HCT116 (cell line): ENCODE data around the gene ADGRD1. TPM values are rescaled to one million over a fixed set of nuclear protein-coding genes. Genes with fewer than 3 reads are reported as not detected.
"Not testable (repeated sequence)": the region's sequence is repeated elsewhere in the genome, so short reads cannot be mapped to it uniquely, and the experiment has no call there.

ENCODE experiments used
- ATAC-seq: fragments of 200-7000 bp; cut with Tn5 transposase; 2 replicates; pipeline ENCODE4 v1.9.1; 2020; ENCODE audit warnings: mild to moderate bottlenecking, moderate library complexity
- BruUV-seq: library from RNA; stranded (reverse); fragments of 400-500 nt; replicated peaks from 2 replicates; lab custom pipeline; 2021; lab: Mats Ljungman, UMichigan
- CTCF ChIA-PET: fragments of 300-600 bp; sonication (Branson Sonifier 250); formaldehyde crosslinking; loops from one replicate; lab custom pipeline; 2021; ENCODE audit warnings: antibody characterized with exemption; lab: Charles Lee
- POLR2A ChIA-PET: fragments of 300-600, 350-600 bp; sonication (Branson Sonifier 250); formaldehyde crosslinking; loops from one replicate; lab custom pipeline; 2021; ENCODE audit warnings: antibody characterized with exemption; lab: Charles Lee
- RAD21 ChIA-PET, 2 experiments: fragments of 300-600 bp; sonication (Branson Sonifier 250); formaldehyde crosslinking; loops; one replicate each; lab custom pipeline; 2023; ENCODE audit warnings: low total read pairs in 2 of 2; ENCODE audit not compliant: uncharacterized antibody in 2 of 2, unreplicated experiment in 2 of 2, low non-redundant PET in 1 of 2; lab: Charles Lee
- DNase-seq: peaks from one replicate; pipeline ENCODE4 v3.0.0-alpha.2; 2010; ENCODE audit warnings: low read depth, low spot score
- H2AFZ ChIP-seq: fragments of 200-600 bp; shearing (Covaris generic), sonication (generic); 2 replicates; pipeline ENCODE4 v1.6.1; 2017; ENCODE audit warnings: low read depth, mixed run types, mixed read lengths, antibody characterized with exemption, low read length; ENCODE audit not compliant: poor library complexity, severe bottlenecking
- H3K27ac ChIP-seq: 2 replicates; pipeline ENCODE4 v1.5.1; 2012; ENCODE audit warnings: low read depth, low read length
- H3K27me3 ChIP-seq: fragments of 200-600 bp; sonication (generic); 2 replicates; pipeline ENCODE4 v1.6.1; 2016; ENCODE audit warnings: mixed run types, low read length, mixed read lengths; ENCODE audit not compliant: insufficient read depth
- H3K36me3 ChIP-seq, 2 experiments: fragments of 200-500 bp in 1 of 2; fragments of 200-600 bp in 1 of 2; sonication (Bioruptor generic) in 1 of 2; sonication (generic) in 1 of 2; 2 replicates each; pipeline versions ENCODE4 v1.5.1 to v1.6.1; 2014 to 2016; ENCODE audit warnings: low read length in 2 of 2, inconsistent platforms in 1 of 2, mixed read lengths in 1 of 2, mixed run types in 1 of 2; ENCODE audit not compliant: insufficient read depth in 2 of 2, control insufficient read depth in 1 of 2
- H3K4me1 ChIP-seq, 2 experiments: fragments of 200-600 bp in 1 of 2; sonication (generic) in 1 of 2; 2 replicates each; pipeline versions ENCODE4 v1.5.1 to v1.6.1; 2012 to 2017; ENCODE audit warnings: low read length in 2 of 2, inconsistent platforms in 1 of 2, mild to moderate bottlenecking in 1 of 2, mixed read lengths in 1 of 2, mixed run types in 1 of 2, moderate library complexity in 1 of 2; ENCODE audit not compliant: insufficient read depth in 2 of 2, control insufficient read depth in 1 of 2
- H3K4me2 ChIP-seq: fragments of 200-600 bp; sonication (generic); 2 replicates; pipeline ENCODE4 v1.6.1; 2017; ENCODE audit warnings: mixed run types, low read length, mixed read lengths
- H3K4me3 ChIP-seq, 2 experiments: fragments of 200-600 bp in 1 of 2; sonication (generic) in 1 of 2; replicated peaks in 1 of 2; 2 replicates each; pipeline ENCODE4 v1.5.1; 2011 to 2016; ENCODE audit warnings: low read length in 2 of 2, control low read depth in 1 of 2, low read depth in 1 of 2, mild to moderate bottlenecking in 1 of 2, mixed read lengths in 1 of 2, mixed run types in 1 of 2
- H3K79me2 ChIP-seq: fragments of 200-600 bp; sonication (generic); 2 replicates; pipeline ENCODE4 v1.6.1; 2017; ENCODE audit warnings: mild to moderate bottlenecking, mixed run types, low read length, moderate library complexity, mixed read lengths; ENCODE audit not compliant: insufficient read depth
- H3K9ac ChIP-seq: fragments of 200-600 bp; sonication (generic); 2 replicates; pipeline ENCODE4 v1.6.1; 2016; ENCODE audit warnings: low read length, mixed read lengths
- H3K9me2 ChIP-seq: fragments of 200-600 bp; sonication (generic), shearing (Covaris generic); 2 replicates; pipeline ENCODE4 v1.6.1; 2017; ENCODE audit warnings: mixed run types, mild to moderate bottlenecking, moderate library complexity; ENCODE audit not compliant: insufficient read depth
- H3K9me3 ChIP-seq, 2 experiments: fragments of 200-500 bp in 1 of 2; fragments of 200-600 bp in 1 of 2; sonication (Bioruptor generic) in 1 of 2; sonication (generic) in 1 of 2; 2 replicates each; pipeline ENCODE4 v1.6.1; 2014 to 2017; ENCODE audit warnings: low read length in 2 of 2, mixed read lengths in 2 of 2, inconsistent platforms in 1 of 2, low read depth in 1 of 2, mild to moderate bottlenecking in 1 of 2, mixed run types in 1 of 2, moderate library complexity in 1 of 2; ENCODE audit not compliant: control insufficient read depth in 1 of 2, insufficient read depth in 1 of 2
- H4K20me1 ChIP-seq: fragments of 200-600 bp; sonication (generic), shearing (Covaris generic); 2 replicates; pipeline ENCODE4 v1.6.1; 2017; ENCODE audit warnings: mixed run types, mild to moderate bottlenecking, moderate library complexity; ENCODE audit not compliant: insufficient read depth
- intact Hi-C: fragments of 100-400 bp; cut with micrococcal nuclease; formaldehyde crosslinking; loops from 2 replicates; pipeline ENCODE4 v1.10.0; 2022
- total RNA-seq: library from RNA; stranded (reverse); gene quantifications from one replicate; pipeline ENCODE4 v1.2.1, GENCODE V29; 2021; ENCODE audit not compliant: unreplicated experiment

The ADGRD1 gene
- total RNA-seq, 1 experiment from 2014 or later = 0.44 TPM

DNA sequence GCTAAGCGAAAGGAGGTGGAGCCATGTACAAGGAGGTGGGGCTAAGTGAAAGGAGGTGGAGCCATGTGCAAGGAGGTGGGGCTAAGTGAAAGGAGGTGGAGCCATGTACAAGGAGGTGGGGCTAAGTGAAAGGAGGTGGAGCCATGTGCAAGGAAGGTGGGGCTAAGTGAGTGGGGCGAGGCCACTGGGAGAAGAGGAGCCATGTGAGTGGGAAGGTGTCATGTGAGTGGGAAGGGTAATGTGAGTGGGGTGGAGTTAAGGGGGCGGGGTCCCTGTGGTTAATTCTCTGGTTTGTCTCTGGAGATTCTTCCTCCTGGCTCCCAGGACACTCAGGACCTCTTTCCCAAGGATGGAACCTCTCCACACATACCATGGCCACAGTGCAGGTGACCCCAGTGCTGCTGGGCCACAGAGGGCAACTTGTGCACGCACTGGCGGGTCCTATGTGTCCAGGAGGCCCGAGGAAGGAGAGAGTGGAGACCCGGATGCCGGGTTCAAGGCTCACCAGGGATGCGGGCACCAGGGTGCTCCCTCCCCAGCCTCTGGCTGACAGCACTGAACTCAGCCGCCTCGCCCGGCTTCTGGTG, 117.6 kb downstream of the ADGRD1 start:
- ATAC-seq (peak; percentile 31; the same call in 1 of the 2 replicates), DNase-seq (peak; percentile 4)
- H2AFZ ChIP-seq, H3K9me3 ChIP-seq, RAD21 ChIA-PET, H4K20me1 ChIP-seq, intact Hi-C loops, H3K4me1 ChIP-seq, H3K4me3 ChIP-seq, POLR2A ChIA-PET, H3K9ac ChIP-seq, H3K27me3 ChIP-seq, H3K27ac ChIP-seq, H3K36me3 ChIP-seq, H3K4me2 ChIP-seq, H3K9me2 ChIP-seq, CTCF ChIA-PET, BruUV-seq, H3K79me2 ChIP-seq: not testable (repeated sequence)

GRCh38 chr12:131071950-131072349, 118.2 kb downstream of the ADGRD1 start:
- H3K9me3 ChIP-seq, H3K4me2 ChIP-seq, CTCF ChIA-PET, H3K36me3 ChIP-seq, H3K4me1 ChIP-seq, POLR2A ChIA-PET, H3K4me3 ChIP-seq, RAD21 ChIA-PET, H3K79me2 ChIP-seq, BruUV-seq, H3K27ac ChIP-seq, ATAC-seq, H2AFZ ChIP-seq, H3K27me3 ChIP-seq, intact Hi-C loops, H4K20me1 ChIP-seq, H3K9ac ChIP-seq, H3K9me2 ChIP-seq, DNase-seq: not testable (repeated sequence)
